ENCODE data around the gene BIN1. TPM values are rescaled to one million over a fixed set of nuclear protein-coding genes. Genes with fewer than 3 reads are reported as not detected.

Gene BIN1
- total RNA-seq, 1 donor from 2014 or later, result 99.0 TPM

DNA sequence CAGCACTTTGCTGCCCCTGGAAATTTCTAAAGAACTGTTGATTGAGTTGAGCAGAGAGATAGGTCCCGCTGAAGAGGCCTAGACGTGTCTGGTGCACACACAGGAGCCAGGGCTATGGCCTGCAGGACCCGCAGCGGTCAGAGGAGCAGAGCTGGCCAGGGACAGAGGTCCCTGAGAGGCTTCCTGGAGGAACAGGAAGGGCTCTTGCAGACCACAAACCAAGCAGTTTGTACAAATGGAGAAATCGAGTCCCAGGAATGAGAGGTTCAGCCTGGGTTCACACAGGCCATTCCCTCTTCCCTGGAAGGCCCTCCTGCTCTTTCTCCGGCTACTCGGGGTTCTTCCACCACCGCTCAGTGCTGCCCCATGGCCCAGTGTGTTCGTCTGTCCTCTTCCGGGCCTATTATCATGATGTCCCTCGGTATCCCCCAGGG lies 1.2 kb upstream of the BIN1 start:
- DNase-seq (ENCODE audit: low read depth), result no peak
- peak overlapping the region; percentile 97 for H3K4me3 ChIP-seq (ENCODE audit: low read depth, low read length)
- TF ChIP-seq, protein P1, sequence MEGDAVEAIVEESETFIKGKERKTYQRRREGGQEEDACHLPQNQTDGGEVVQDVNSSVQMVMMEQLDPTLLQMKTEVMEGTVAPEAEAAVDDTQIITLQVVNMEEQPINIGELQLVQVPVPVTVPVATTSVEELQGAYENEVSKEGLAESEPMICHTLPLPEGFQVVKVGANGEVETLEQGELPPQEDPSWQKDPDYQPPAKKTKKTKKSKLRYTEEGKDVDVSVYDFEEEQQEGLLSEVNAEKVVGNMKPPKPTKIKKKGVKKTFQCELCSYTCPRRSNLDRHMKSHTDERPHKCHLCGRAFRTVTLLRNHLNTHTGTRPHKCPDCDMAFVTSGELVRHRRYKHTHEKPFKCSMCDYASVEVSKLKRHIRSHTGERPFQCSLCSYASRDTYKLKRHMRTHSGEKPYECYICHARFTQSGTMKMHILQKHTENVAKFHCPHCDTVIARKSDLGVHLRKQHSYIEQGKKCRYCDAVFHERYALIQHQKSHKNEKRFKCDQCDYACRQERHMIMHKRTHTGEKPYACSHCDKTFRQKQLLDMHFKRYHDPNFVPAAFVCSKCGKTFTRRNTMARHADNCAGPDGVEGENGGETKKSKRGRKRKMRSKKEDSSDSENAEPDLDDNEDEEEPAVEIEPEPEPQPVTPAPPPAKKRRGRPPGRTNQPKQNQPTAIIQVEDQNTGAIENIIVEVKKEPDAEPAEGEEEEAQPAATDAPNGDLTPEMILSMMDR (conservative IDR thresholded peaks at IDR 0.05; ENCODE audit: low read depth, low read length), result no peak

DNA sequence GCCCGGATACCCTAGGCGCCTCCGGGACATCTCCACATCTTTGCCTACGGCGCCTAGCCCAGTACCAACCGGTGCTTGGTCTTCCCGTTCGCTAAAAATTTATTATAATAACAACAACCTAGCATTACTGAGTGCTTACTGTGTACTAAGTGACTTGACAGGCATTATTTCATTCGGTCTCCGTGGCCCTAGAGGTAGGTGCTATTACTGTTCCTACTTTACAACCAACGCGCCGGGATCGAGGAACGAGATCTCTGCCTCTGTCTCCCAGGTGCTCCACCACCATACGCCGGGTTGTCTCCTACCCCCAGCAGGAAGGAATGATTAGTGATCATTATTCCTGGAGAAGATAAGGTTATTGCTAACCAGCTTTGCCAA lies 657 bp upstream of the BIN1 start:
- DNase-seq (ENCODE audit: low read depth), result no peak
- TF ChIP-seq, protein P1 (conservative IDR thresholded peaks at IDR 0.05; ENCODE audit: low read depth, low read length), result peak; percentile 30

DNA sequence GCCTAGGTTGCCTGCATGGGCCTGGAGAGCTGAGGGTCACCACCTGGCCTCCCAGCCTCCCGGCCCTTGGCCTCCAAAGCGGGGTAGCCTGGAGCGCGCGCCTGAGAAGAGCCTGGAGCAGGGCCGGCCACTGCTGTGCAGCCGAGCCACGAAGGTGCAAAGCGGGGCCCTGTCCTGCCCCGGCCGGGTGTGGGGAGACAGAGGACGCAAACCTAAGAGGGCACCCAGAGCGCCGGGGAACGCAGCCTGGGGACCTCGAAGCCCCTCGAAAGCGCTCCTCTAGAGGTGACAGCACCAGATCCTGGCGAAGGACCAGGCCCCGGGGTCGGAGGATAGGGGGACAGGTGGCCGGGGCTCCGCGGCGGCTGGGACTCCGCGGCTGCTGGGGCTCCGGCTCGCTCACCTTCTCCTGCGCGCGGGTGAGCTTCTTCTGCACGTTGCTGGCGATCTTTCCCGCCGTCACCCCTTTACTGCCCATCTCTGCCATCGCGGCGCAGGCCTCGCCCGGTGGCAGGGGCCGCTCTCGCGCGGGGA lies 430 bp downstream of the BIN1 start:
- TF ChIP-seq, protein P1 (conservative IDR thresholded peaks at IDR 0.05; ENCODE audit: low read depth, low read length), result no peak
- DNase-seq (ENCODE audit: low read depth), result no peak
- H3K4me3 ChIP-seq (ENCODE audit: low read depth, low read length), result peak overlapping the region; percentile 97

More for the DNA sequence above, 657 bp upstream of the BIN1 start:
- peak overlapping the region; percentile 97 for H3K4me3 ChIP-seq (ENCODE audit: low read depth, low read length)

DNA sequence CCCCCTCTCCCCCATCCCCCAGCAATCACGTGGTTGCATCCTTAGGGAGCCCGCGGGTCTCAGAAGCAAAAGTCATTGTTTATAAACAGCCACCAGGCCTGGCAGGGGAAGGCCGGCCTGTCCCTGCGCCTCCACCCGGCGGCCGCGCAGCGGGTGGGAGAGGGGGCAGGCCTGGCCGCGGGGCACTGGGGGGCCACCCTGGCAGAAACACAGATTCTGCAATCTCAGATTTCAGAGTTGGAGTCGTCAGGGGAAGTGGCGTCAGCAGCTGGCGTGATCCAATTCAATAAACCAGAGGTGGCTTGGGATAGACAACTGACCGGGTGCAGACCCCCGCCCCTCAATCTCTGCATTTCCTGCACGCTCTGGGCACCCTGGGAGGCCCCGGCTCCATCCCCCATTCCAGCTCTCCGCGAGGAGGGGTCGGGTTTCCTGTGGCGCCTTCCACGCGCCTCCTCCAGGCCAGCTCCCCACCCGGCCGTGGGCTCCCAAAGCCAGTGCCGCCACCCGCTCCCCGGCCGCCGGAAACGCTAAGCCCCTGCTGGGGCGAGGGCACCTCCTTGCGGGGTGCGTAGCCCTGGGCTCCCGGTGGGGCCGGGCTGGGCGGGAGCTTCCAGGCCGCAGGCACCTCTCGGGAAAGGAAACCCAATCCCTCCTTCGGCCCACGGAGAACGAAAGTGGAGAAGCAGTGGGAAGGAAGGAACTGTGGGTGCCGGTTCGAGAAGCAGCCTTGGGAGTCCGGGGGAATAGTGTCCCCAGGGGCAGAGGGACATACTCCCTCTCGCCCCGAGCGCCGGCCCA lies 1.1 kb downstream of the BIN1 start:
- peak overlapping the region; percentile 97 for H3K4me3 ChIP-seq (ENCODE audit: low read depth, low read length)
- TF ChIP-seq, protein P1 (conservative IDR thresholded peaks at IDR 0.05; ENCODE audit: low read depth, low read length), result no peak
- DNase-seq (ENCODE audit: low read depth), result no peak

DNA sequence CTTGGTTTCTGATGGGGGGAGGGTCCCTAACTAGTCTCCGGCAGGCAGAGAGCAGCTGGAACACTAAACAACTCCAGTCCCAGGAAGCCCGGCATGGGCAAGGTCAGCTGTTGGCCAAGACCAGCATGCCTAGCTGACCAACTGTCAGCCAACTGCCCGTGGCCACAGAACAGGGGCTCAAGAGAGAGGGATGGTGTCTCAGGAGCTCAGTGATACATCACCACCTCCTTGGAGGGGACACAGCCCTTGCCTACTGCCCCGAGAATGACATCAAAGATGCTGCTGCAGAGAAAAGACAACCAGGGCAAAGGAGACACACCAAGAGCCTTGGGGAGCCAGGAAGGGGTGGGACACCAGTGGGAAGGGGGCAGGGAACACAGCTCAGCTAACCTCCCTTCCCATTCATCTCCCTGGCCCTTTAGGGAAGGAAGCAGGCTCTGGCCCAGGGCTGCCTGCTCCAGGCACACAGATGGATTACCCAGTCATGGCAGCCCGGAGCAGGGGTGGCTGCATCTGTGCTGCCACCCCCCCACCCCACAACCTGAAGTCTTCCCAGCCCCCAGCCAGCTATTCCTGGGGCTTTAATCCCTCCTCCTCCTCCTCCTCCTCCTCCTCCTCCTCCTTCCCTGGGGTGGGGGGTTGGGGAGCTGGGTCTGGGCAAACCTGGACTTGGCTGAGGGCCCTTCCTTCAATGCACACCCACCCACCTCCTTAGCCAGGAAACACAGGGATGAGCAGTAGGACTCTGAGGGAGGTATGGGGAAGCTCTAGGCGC lies 1.9 kb downstream of the BIN1 start:
- H3K4me3 ChIP-seq (ENCODE audit: low read depth, low read length), result peak overlapping the region; percentile 97
- TF ChIP-seq, protein P1 (conservative IDR thresholded peaks at IDR 0.05; ENCODE audit: low read depth, low read length), result no peak
- DNase-seq (ENCODE audit: low read depth), result no peak

DNA sequence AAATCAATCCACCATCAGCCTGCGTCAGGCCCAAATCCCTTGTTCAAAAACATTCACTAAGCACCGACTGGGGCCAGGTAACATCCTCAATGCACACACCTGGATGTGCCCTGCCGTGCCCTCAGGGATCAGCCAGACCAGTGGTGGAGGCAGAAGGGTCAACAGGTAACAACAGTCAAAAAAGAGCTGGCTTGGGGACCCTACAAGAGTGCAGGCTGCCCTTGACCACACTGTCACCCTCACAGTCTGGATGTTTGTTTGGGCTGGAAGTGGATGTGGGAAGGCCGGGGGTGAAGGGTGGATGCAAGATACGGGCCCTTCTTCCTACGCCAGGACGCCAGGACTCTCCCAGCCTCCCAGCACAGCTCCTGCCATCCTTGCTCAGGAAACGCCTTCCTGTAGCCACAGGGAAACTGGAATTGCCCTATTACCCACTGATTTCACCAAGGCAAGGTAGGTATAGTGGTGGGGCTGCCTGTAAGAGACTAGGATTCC lies 2.7 kb downstream of the BIN1 start:
- H3K4me3 ChIP-seq (ENCODE audit: low read depth, low read length), result peak overlapping the region; percentile 97
- TF ChIP-seq, protein P1 (conservative IDR thresholded peaks at IDR 0.05; ENCODE audit: low read depth, low read length), result no peak
- DNase-seq (ENCODE audit: low read depth), result no peak
